ENCODE data around the gene BLOC1S1.

The BLOC1S1 gene

DNA sequence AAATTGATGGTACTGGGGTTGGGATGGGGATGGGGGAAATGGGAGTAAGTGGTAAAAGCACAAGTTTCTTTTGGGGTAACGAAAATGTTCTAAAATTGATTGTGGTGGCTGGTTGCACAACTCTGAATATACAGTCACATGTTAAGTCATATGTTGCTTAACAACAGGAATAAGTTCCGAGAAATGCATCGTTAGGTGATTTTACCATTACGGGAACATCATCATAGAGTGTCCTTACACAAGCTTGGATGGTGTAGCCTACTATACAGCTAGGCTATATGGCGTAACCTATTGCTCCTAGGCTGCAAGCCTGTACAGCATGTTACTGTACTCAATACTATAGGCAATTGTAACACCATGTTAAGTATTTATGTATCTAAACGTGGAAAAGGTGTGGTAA is 39.1 kb upstream of the BLOC1S1 start:
- DNase-seq: no peak
- no peak overlapping the region for H3K4me3 ChIP-seq (ENCODE audit: low read depth, low read length)

DNA sequence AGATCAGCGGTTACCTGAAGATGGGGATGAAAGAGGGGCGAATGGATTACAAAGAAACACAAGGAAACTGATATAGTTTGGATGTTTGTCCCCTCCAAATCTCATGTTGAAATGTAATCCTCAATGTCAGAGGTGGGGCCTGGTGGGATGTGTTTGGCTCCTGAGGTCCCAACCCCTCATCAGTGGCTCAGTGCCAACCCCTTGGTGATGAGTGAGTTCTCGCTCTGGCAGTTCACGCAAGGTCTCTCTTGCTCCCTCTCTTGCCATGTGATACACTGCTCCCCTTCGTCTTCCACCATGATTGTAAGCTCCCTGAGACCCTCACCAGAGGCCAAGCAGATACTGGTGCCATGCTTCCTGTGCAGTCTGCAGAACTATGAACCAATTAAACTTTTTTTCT is 36.2 kb upstream of the BLOC1S1 start:
- DNase-seq: no peak
- TF ChIP-seq, protein P1, sequence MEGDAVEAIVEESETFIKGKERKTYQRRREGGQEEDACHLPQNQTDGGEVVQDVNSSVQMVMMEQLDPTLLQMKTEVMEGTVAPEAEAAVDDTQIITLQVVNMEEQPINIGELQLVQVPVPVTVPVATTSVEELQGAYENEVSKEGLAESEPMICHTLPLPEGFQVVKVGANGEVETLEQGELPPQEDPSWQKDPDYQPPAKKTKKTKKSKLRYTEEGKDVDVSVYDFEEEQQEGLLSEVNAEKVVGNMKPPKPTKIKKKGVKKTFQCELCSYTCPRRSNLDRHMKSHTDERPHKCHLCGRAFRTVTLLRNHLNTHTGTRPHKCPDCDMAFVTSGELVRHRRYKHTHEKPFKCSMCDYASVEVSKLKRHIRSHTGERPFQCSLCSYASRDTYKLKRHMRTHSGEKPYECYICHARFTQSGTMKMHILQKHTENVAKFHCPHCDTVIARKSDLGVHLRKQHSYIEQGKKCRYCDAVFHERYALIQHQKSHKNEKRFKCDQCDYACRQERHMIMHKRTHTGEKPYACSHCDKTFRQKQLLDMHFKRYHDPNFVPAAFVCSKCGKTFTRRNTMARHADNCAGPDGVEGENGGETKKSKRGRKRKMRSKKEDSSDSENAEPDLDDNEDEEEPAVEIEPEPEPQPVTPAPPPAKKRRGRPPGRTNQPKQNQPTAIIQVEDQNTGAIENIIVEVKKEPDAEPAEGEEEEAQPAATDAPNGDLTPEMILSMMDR (IDR thresholded peaks at IDR 0.05; ENCODE audit: low read depth, low read length): no peak
- H3K9me3 ChIP-seq: no peaks in the 10 kb centered on the region
- H3K4me3 ChIP-seq (ENCODE audit: low read depth, low read length): no peak overlapping the region
- no peaks in the 10 kb centered on the region for H3K36me3 ChIP-seq
- peaks cover 47% of the 10 kb centered on the region for H3K27me3 ChIP-seq
- no peaks in the 10 kb centered on the region for H3K4me1 ChIP-seq

More for the DNA sequence above, 39.1 kb upstream of the BLOC1S1 start:
- no peaks in the 10 kb centered on the region for H3K9me3 ChIP-seq
- H3K27me3 ChIP-seq: peaks cover 41% of the 10 kb centered on the region
- H3K4me1 ChIP-seq: no peaks in the 10 kb centered on the region
- H3K36me3 ChIP-seq: no peaks in the 10 kb centered on the region
- TF ChIP-seq, protein P1 (IDR thresholded peaks at IDR 0.05; ENCODE audit: low read depth, low read length): no peak

DNA sequence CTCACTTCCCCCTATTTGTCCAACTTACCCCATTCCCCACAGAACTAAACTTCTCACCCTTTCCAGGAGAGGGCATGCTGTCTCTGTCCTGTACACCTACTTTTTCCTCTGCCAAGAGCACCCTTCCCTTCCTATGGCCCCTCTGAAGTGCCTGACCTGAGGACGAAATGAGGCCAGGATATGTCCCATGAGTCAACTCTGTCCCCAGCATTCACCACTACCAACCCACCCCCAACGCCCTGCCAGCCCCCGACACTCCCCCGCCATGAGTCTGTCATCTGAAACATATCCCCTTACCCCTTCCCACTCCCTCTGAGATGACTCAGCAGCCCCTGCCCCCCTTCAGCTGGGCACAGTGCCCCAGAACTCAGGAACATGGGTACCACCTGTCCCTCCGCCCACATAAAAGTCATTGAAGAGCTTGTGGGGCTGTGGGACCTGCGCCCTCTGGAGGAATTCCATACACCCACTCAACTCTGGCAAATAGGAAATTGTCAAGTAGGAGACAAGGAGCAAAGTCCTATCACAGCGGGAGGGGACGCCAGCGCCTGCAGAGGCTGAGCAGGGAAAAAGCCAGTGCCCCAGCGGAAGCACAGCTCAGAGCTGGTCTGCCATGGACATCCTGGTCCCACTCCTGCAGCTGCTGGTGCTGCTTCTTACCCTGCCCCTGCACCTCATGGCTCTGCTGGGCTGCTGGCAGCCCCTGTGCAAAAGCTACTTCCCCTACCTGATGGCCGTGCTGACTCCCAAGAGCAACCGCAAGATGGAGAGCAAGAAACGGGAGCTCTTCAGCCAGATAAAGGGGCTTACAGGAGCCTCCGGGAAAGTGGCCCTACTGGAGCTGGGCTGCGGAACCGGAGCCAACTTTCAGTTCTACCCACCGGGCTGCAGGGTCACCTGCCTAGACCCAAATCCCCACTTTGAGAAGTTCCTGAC is 34.4 kb upstream of the BLOC1S1 start:
- Histone ChIP-seq H3K4me1 (no peaks in the 10 kb centered on the region), H3K4me3 (ENCODE audit: low read depth, low read length) (no peak overlapping the region), H3K36me3 (no peaks in the 10 kb centered on the region), H3K27me3 (peaks cover 37% of the 10 kb centered on the region), H3K9me3 (no peaks in the 10 kb centered on the region)
- TF ChIP-seq, protein P1 (IDR thresholded peaks at IDR 0.05; ENCODE audit: low read depth, low read length): peak; percentile 50
- peak; percentile 24 for DNase-seq

DNA sequence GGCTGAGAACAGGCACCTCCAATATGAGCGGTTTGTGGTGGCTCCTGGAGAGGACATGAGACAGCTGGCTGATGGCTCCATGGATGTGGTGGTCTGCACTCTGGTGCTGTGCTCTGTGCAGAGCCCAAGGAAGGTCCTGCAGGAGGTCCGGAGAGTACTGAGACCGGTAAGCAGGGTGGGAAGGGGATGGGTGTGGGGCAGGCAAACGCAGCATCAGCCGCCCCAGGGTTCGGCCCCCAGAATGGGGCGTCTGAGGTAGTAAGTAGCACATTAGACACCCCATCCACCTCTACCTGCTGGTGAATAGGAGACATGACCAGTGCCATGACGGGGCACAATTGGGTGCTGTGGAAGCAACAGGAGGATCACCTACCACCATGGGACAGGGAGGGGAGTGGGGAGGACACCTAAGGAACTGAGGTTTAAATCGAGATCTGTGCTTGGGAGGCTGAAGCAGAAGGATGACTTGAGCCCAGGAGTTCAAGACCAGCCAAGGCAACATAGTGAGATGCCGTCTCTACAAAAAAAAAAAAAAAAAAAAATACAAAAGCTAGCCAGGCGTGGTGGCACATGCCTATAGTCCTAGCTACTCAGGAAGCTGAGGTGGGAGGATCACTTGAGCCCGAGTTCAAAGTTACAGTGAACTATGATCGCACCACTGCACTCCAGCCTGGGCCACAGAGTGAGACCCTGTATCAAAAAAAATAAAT is 33.6 kb upstream of the BLOC1S1 start:
- no peaks in the 10 kb centered on the region for H3K4me1 ChIP-seq
- TF ChIP-seq, protein P1 (IDR thresholded peaks at IDR 0.05; ENCODE audit: low read depth, low read length): no peak
- DNase-seq: no peak
- no peak overlapping the region for H3K4me3 ChIP-seq (ENCODE audit: low read depth, low read length)
- H3K9me3 ChIP-seq: no peaks in the 10 kb centered on the region
- no peaks in the 10 kb centered on the region for H3K36me3 ChIP-seq
- H3K27me3 ChIP-seq: peaks cover 31% of the 10 kb centered on the region

DNA sequence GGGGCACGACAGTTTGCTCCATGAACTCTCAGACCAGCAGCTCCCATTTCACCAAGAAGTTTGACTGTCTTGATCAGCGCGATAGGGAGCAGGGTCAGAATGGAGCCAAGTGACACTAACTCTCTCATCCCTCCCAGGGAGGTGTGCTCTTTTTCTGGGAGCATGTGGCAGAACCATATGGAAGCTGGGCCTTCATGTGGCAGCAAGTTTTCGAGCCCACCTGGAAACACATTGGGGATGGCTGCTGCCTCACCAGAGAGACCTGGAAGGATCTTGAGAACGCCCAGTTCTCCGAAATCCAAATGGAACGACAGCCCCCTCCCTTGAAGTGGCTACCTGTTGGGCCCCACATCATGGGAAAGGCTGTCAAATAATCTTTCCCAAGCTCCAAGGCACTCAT is 32.2 kb upstream of the BLOC1S1 start:
- Histone ChIP-seq H3K36me3 (no peaks in the 10 kb centered on the region), H3K4me1 (no peaks in the 10 kb centered on the region), H3K27me3 (peaks cover 31% of the 10 kb centered on the region), H3K9me3 (no peaks in the 10 kb centered on the region), H3K4me3 (ENCODE audit: low read depth, low read length) (no peak overlapping the region)
- TF ChIP-seq, protein P1 (IDR thresholded peaks at IDR 0.05; ENCODE audit: low read depth, low read length): no peak
- no peak for DNase-seq

All from BE2C (cell line).